GM12872 (cell line): ENCODE measurements around the gene ZBTB7C.

Experiments
- CTCF ChIP-seq: IDR thresholded peaks from 3 replicates; pipeline ENCODE4 v1.5.1; 2011; ENCODE audit warnings: low read depth, mild to moderate bottlenecking, low read length, moderate library complexity; ENCODE audit not compliant: insufficient read depth

The ZBTB7C gene

GRCh38 chr18:48337053-48337452 lies 72.1 kb downstream of the ZBTB7C start:
- no peak for TF ChIP-seq CTCF

GRCh38 chr18:48336332-48336731 lies 72.9 kb downstream of the ZBTB7C start:
- no peak for TF ChIP-seq CTCF

GRCh38 chr18:48335829-48336228 lies 73.4 kb downstream of the ZBTB7C start:
- no peak for TF ChIP-seq CTCF

GRCh38 chr18:48334845-48335244 lies 74.3 kb downstream of the ZBTB7C start:
- TF ChIP-seq CTCF = no peak

- TF ChIP-seq CTCF = no peak
Observed at GRCh38 chr18:48333563-48333962, 75.6 kb downstream of the ZBTB7C start.

- no peak for TF ChIP-seq CTCF
Observed at GRCh38 chr18:48330016-48330991, 78.9 kb downstream of the ZBTB7C start.

GRCh38 chr18:48328473-48329210 lies 80.5 kb downstream of the ZBTB7C start:
- no peak for TF ChIP-seq CTCF
